Neuronal stem cell (in vitro differentiated cells): ENCODE measurements around the gene SPTBN5. TPM values are rescaled to one million over a fixed set of nuclear protein-coding genes. Genes with fewer than 3 reads are reported as not detected.

Experiments
- DNase-seq: peaks from one replicate; pipeline ENCODE4 v3.0.0-alpha.2; 2013; ENCODE audit warnings: low spot score
- H2AFZ ChIP-seq: one replicate; pipeline ENCODE4 v1.6.1; 2013; ENCODE audit warnings: mild to moderate bottlenecking, low read length, inconsistent platforms
- H2AK5ac ChIP-seq: 2 replicates; pipeline ENCODE4 v1.6.1; 2013; ENCODE audit warnings: low read depth, mild to moderate bottlenecking, inconsistent platforms, low read length, moderate library complexity, mixed read lengths
- H2BK120ac ChIP-seq: 2 replicates; pipeline ENCODE4 v1.6.1; 2013; ENCODE audit warnings: low read depth, mild to moderate bottlenecking, inconsistent platforms, low read length, moderate library complexity, mixed read lengths
- H2BK12ac ChIP-seq: one replicate; pipeline ENCODE4 v1.6.1; 2013; ENCODE audit warnings: low read length, inconsistent platforms
- H2BK15ac ChIP-seq: 2 replicates; pipeline ENCODE4 v1.6.1; 2013; ENCODE audit warnings: mild to moderate bottlenecking, low read length, inconsistent platforms, mixed read lengths
- H2BK5ac ChIP-seq: one replicate; pipeline ENCODE4 v1.6.1; 2013; ENCODE audit warnings: inconsistent platforms, mild to moderate bottlenecking, low read length, moderate library complexity
- H3K14ac ChIP-seq: one replicate; pipeline ENCODE4 v1.6.1; 2013; ENCODE audit warnings: low read length, inconsistent platforms
- H3K18ac ChIP-seq: 2 replicates; pipeline ENCODE4 v1.6.1; 2013; ENCODE audit warnings: low read length, inconsistent platforms
- H3K23ac ChIP-seq: 2 replicates; pipeline ENCODE4 v1.6.1; 2013; ENCODE audit warnings: low read depth, mild to moderate bottlenecking, mixed read lengths, low read length, inconsistent platforms; ENCODE audit not compliant: poor library complexity
- H3K27ac ChIP-seq: replicated peaks from 3 replicates; pipeline ENCODE4 v1.5.1; 2013; ENCODE audit warnings: low read length, inconsistent platforms
- H3K27me3 ChIP-seq, 3 experiments: 2 replicates each; pipeline ENCODE4 v1.6.1; 2013; ENCODE audit warnings: low read length in 3 of 3, mild to moderate bottlenecking in 2 of 3, inconsistent platforms in 1 of 3, low read depth in 1 of 3, mixed read lengths in 1 of 3, moderate library complexity in 1 of 3; ENCODE audit not compliant: control insufficient read depth in 3 of 3, insufficient read depth in 3 of 3
- H3K36me3 ChIP-seq, 2 donors: replicated peaks in 1 of 2; 2 replicates each; pipeline ENCODE4 v1.6.1; 2013; ENCODE audit warnings: low read length in 2 of 2; ENCODE audit not compliant: control insufficient read depth in 2 of 2, insufficient read depth in 2 of 2
- H3K4ac ChIP-seq: 2 replicates; pipeline ENCODE4 v1.6.1; 2013; ENCODE audit warnings: inconsistent platforms, mild to moderate bottlenecking, low read length, moderate library complexity
- H3K4me1 ChIP-seq, 2 donors: 1 replicate in 1 of 2; 2 replicates in 1 of 2; pipeline ENCODE4 v1.6.1; 2013; ENCODE audit warnings: low read length in 2 of 2, low read depth in 1 of 2; ENCODE audit not compliant: control insufficient read depth in 2 of 2, insufficient read depth in 1 of 2
- H3K4me2 ChIP-seq: one replicate; pipeline ENCODE4 v1.6.1; 2013; ENCODE audit warnings: mild to moderate bottlenecking, low read length, inconsistent platforms; ENCODE audit not compliant: insufficient read depth, poor library complexity, severe bottlenecking
- H3K4me3 ChIP-seq, 2 donors: 2 replicates each; pipeline ENCODE4 v1.5.1; 2013; ENCODE audit warnings: low read length in 2 of 2, mild to moderate bottlenecking in 2 of 2, inconsistent platforms in 1 of 2, moderate library complexity in 1 of 2
- H3K79me1 ChIP-seq: one replicate; pipeline ENCODE4 v1.6.1; 2013; ENCODE audit warnings: low read depth, mild to moderate bottlenecking, inconsistent platforms, low read length, moderate library complexity
- H3K9ac ChIP-seq: one replicate; pipeline ENCODE4 v1.6.1; 2013; ENCODE audit warnings: mild to moderate bottlenecking, low read depth, low read length, inconsistent platforms; ENCODE audit not compliant: poor library complexity
- H3K9me3 ChIP-seq, 2 donors: replicated peaks in 1 of 2; 2 replicates each; pipeline versions ENCODE3 to v1.6.1; 2013; ENCODE audit warnings: low read length in 2 of 2, mild to moderate bottlenecking in 2 of 2, inconsistent platforms in 1 of 2, low read depth in 1 of 2, mixed read lengths in 1 of 2, moderate library complexity in 1 of 2; ENCODE audit not compliant: control insufficient read depth in 2 of 2, insufficient read depth in 1 of 2
- H4K8ac ChIP-seq: one replicate; pipeline ENCODE4 v1.6.1; 2013; ENCODE audit warnings: low read depth, mild to moderate bottlenecking, inconsistent platforms, low read length, moderate library complexity
- H4K91ac ChIP-seq: one replicate; pipeline ENCODE4 v1.6.1; 2013; ENCODE audit warnings: low read length, low read depth, mild to moderate bottlenecking, inconsistent platforms; ENCODE audit not compliant: poor library complexity
- whole genome bisulfite sequencing, 2 donors: extraction: QIAGEN DNeasy Blood & Tissue Kit; methylation state at CpG; one replicate each; pipeline ENCODE4 v1.1.7; 2013; ENCODE audit warnings: missing lambda C conversion rate in 2 of 2, mixed read lengths in 1 of 2; ENCODE audit not compliant: insufficient read length in 2 of 2, insufficient replicate concordance in 1 of 2; ENCODE audit errors: extremely low coverage in 2 of 2; 5-methylcytosine and 5-hydroxymethylcytosine counted together
- polyA plus RNA-seq, 2 experiments: library from polyadenylated mRNA; stranded (reverse); fragments of 200-250 nt; gene quantifications; one replicate each; pipeline ENCODE4 v1.2.3, GENCODE V29; 2013

Gene SPTBN5
- polyA plus RNA-seq (2013, experiment 1 of 2): 0.08 TPM
- polyA plus RNA-seq (2013, experiment 2 of 2): 0.14 TPM

GRCh38 chr15:41893422-41894250, at the start of gene SPTBN5:
Gene SPTBN5, minus strand, starts transcription at chr15:41894053. Its CDS starts 556 bp downstream, at chr15:41893497.
- no CpG with 5 or more reads among the region's 15 CpGs for WGBS, 2 donors
- H3K4me3 ChIP-seq: no peak within 1 kb of the TSS
- peak within 1 kb of the TSS; percentile 47 for H3K9ac ChIP-seq
- H3K4me1 ChIP-seq: peaks cover 0 to 9% of the 10 kb centered on the region in 2 donors
- peak within 1 kb of the TSS; percentile 58 for H3K14ac ChIP-seq
- H3K9me3 ChIP-seq: no peaks in the 10 kb centered on the region
- peak within 1 kb of the TSS; percentile 7 for H2BK120ac ChIP-seq
- H3K36me3 ChIP-seq: no peaks in the 10 kb centered on the region
- peak within 1 kb of the TSS; percentile 44 for H2BK12ac ChIP-seq
- peak within 1 kb of the TSS; percentile 81 for H3K23ac ChIP-seq
- peak within 1 kb of the TSS; percentile 49 for H2BK15ac ChIP-seq
- H2BK5ac ChIP-seq: peak within 1 kb of the TSS; percentile 43
- no peak within 1 kb of the TSS for H3K27ac ChIP-seq
- no peak within 1 kb of the TSS for H3K4me2 ChIP-seq
- peak within 1 kb of the TSS; percentile 80 for H2AK5ac ChIP-seq
- H3K4ac ChIP-seq: no peak within 1 kb of the TSS
- H4K8ac ChIP-seq: no peak within 1 kb of the TSS
- no peaks in the 10 kb centered on the region for H3K27me3 ChIP-seq
- H3K79me1 ChIP-seq: no peaks in the 10 kb centered on the region
- DNase-seq: no peak
- no peak within 1 kb of the TSS for H2AFZ ChIP-seq
- no peak within 1 kb of the TSS for H4K91ac ChIP-seq
- peak within 1 kb of the TSS; percentile 77 for H3K18ac ChIP-seq

- H3K14ac ChIP-seq: no peak overlapping the region
- H3K4me3 ChIP-seq: no peak overlapping the region
- H2AFZ ChIP-seq: no peak overlapping the region
- H3K4me2 ChIP-seq: no peak overlapping the region
- DNase-seq: no peak
- no peak overlapping the region for H2BK15ac ChIP-seq
- no peaks in the 10 kb centered on the region for H3K79me1 ChIP-seq
- peaks cover 17 to 50% of the 10 kb centered on the region in 2 donors for H3K4me1 ChIP-seq
- WGBS, 2 donors: no CpG with 5 or more reads among the region's 7 CpGs
- H3K9me3 ChIP-seq: no peaks in the 10 kb centered on the region
- no peaks in the 10 kb centered on the region for H3K27me3 ChIP-seq
- peak overlapping the region; percentile 55 for H3K18ac ChIP-seq
- H2BK5ac ChIP-seq: no peak overlapping the region
- H4K8ac ChIP-seq: no peak overlapping the region
- peak overlapping the region; percentile 64 for H2BK12ac ChIP-seq
- H3K4ac ChIP-seq: no peak overlapping the region
- peaks cover 0 to 2% of the 10 kb centered on the region in 2 donors for H3K36me3 ChIP-seq
- H3K23ac ChIP-seq: no peak overlapping the region
- H2AK5ac ChIP-seq: peak overlapping the region; percentile 77
- H3K9ac ChIP-seq: no peak overlapping the region
- H3K27ac ChIP-seq: no peak overlapping the region
- H2BK120ac ChIP-seq: no peak overlapping the region
- H4K91ac ChIP-seq: no peak overlapping the region
These were observed 49.0 kb upstream of the SPTBN5 start for GRCh38 chr15:41942886-41943285.

- Histone ChIP-seq H4K8ac (no peak overlapping the region), H2BK15ac (no peak overlapping the region), H2AFZ (no peak overlapping the region), H3K36me3 (peaks cover 0 to 2% of the 10 kb centered on the region in 2 donors), H3K14ac (no peak overlapping the region), H3K4me3 (no peak overlapping the region), H2BK120ac (no peak overlapping the region), H3K23ac (no peak overlapping the region), H2BK12ac (no peak overlapping the region), H3K9ac (no peak overlapping the region), H3K79me1 (no peaks in the 10 kb centered on the region), H3K4me1 (peaks cover 17 to 54% of the 10 kb centered on the region in 2 donors), H3K4ac (no peak overlapping the region), H4K91ac (no peak overlapping the region), H3K18ac (peak overlapping the region; percentile 33), H3K9me3 (no peaks in the 10 kb centered on the region), H2AK5ac (peak overlapping the region; percentile 28), H3K27me3 (no peaks in the 10 kb centered on the region), H3K27ac (peak overlapping the region; percentile 66), H2BK5ac (no peak overlapping the region), H3K4me2 (no peak overlapping the region)
- DNase-seq: peak; percentile 49
- WGBS, 2 donors: no CpG with 5 or more reads among the region's 22 CpGs
These were observed 48.0 kb upstream of the SPTBN5 start for GRCh38 chr15:41941644-41942415.

DNA sequence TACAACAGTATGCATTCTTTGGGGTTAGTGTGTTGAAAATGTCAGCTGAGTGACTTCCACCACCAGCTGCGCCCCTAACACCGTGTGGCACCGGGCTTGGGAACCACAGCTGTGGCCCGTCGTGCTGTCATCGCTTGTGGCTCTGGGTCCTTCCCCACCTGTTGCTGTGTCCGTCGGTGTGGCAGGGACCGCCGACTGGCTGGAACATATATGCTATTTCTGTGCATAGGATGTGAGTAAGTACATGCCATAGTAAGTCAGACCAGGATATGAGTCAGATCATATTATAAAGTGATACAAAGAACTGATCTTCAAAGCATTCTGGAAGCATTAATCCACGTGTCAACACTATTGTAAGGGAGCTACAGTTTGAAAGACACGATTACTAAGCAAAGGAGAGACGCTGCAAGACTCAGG, 46.6 kb upstream of the SPTBN5 start:
- Histone ChIP-seq H3K9me3 (no peaks in the 10 kb centered on the region), H3K4me1 (peaks cover 17 to 48% of the 10 kb centered on the region in 2 donors), H3K27me3 (no peaks in the 10 kb centered on the region), H3K4ac (no peak overlapping the region), H2AK5ac (no peak overlapping the region), H3K9ac (no peak overlapping the region), H3K4me3 (no peak overlapping the region), H3K79me1 (no peaks in the 10 kb centered on the region), H2BK15ac (no peak overlapping the region), H3K14ac (no peak overlapping the region), H3K18ac (peak overlapping the region; percentile 61), H4K8ac (no peak overlapping the region), H3K23ac (no peak overlapping the region), H2BK5ac (no peak overlapping the region), H4K91ac (peak overlapping the region; percentile 7), H3K4me2 (no peak overlapping the region), H2BK12ac (no peak overlapping the region), H3K36me3 (peaks cover 0 to 2% of the 10 kb centered on the region in 2 donors), H2BK120ac (no peak overlapping the region), H3K27ac (peak overlapping the region; percentile 31), H2AFZ (no peak overlapping the region)
- no peak for DNase-seq
- WGBS, 2 donors: no CpG with 5 or more reads among the region's 13 CpGs
